ENCODE data around the gene ADAMTS6.

DNA sequence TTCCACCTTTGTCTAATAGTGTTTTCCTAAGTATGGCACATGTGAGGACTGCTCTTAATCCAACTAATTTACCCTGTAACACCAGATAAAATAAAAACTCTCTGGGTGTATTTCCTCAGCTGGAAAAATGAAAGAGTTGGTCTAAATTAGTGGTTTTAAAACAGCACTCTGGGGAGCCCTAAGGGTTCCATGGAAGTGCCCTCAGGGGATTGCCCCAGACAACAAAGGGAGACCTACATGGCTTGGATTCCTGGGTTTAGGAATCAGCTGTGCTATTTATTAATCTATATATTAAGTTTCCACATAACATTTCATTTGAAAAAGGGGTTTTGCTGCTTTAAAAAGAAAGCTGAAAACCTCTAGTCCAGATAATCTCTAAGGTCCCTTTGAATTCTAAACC lies 20.2 kb downstream of the ADAMTS6 start:
- TF ChIP-seq POLR2A (IDR thresholded peaks at IDR 0.05): no peak
- TF ChIP-seq, protein P1, sequence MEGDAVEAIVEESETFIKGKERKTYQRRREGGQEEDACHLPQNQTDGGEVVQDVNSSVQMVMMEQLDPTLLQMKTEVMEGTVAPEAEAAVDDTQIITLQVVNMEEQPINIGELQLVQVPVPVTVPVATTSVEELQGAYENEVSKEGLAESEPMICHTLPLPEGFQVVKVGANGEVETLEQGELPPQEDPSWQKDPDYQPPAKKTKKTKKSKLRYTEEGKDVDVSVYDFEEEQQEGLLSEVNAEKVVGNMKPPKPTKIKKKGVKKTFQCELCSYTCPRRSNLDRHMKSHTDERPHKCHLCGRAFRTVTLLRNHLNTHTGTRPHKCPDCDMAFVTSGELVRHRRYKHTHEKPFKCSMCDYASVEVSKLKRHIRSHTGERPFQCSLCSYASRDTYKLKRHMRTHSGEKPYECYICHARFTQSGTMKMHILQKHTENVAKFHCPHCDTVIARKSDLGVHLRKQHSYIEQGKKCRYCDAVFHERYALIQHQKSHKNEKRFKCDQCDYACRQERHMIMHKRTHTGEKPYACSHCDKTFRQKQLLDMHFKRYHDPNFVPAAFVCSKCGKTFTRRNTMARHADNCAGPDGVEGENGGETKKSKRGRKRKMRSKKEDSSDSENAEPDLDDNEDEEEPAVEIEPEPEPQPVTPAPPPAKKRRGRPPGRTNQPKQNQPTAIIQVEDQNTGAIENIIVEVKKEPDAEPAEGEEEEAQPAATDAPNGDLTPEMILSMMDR (IDR thresholded peaks at IDR 0.05): no peak

All from uterus (tissue), 2 donors.